Measurements from ENCODE around the gene OR56B1. TPM values are rescaled to one million over a fixed set of nuclear protein-coding genes. Genes with fewer than 3 reads are reported as not detected.

The OR56B1 gene
- total and polyA plus RNA-seq, 2 of the 13 experiments (the other 11 are each of a cell fraction or from before 2014, with no cell fraction given) = not detected

DNA sequence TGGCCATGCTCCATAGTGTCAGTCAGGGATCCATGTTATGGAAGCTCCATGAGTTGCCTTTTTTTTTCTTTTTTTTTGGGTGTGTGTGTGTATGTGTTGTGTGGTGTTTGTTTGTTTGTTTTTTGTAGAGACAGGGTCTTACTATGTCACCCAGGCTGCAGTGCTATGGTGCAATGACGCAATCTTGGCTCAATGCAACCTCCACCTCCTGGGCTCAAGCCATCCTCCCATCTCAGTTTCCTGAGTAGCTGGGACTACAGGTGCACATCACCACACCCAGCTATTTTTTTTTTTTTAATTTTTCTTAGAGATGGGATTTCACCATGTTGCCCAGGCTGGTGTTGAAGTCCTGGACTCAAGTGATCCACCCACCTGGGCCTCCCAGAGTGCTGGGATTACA, 47.8 kb upstream of the OR56B1 start:
- TF ChIP-seq, protein P1, sequence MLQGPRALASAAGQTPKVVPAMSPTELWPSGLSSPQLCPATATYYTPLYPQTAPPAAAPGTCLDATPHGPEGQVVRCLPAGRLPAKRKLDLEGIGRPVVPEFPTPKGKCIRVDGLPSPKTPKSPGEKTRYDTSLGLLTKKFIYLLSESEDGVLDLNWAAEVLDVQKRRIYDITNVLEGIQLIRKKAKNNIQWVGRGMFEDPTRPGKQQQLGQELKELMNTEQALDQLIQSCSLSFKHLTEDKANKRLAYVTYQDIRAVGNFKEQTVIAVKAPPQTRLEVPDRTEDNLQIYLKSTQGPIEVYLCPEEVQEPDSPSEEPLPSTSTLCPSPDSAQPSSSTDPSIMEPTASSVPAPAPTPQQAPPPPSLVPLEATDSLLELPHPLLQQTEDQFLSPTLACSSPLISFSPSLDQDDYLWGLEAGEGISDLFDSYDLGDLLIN (CRISPR knock-in tag; IDR thresholded peaks at IDR 0.05; ENCODE audit: borderline replicate concordance) = no peak
- no peak for TF ChIP-seq ZKSCAN5 (CRISPR knock-in tag; IDR thresholded peaks at IDR 0.05)
- TF ChIP-seq, protein P2, sequence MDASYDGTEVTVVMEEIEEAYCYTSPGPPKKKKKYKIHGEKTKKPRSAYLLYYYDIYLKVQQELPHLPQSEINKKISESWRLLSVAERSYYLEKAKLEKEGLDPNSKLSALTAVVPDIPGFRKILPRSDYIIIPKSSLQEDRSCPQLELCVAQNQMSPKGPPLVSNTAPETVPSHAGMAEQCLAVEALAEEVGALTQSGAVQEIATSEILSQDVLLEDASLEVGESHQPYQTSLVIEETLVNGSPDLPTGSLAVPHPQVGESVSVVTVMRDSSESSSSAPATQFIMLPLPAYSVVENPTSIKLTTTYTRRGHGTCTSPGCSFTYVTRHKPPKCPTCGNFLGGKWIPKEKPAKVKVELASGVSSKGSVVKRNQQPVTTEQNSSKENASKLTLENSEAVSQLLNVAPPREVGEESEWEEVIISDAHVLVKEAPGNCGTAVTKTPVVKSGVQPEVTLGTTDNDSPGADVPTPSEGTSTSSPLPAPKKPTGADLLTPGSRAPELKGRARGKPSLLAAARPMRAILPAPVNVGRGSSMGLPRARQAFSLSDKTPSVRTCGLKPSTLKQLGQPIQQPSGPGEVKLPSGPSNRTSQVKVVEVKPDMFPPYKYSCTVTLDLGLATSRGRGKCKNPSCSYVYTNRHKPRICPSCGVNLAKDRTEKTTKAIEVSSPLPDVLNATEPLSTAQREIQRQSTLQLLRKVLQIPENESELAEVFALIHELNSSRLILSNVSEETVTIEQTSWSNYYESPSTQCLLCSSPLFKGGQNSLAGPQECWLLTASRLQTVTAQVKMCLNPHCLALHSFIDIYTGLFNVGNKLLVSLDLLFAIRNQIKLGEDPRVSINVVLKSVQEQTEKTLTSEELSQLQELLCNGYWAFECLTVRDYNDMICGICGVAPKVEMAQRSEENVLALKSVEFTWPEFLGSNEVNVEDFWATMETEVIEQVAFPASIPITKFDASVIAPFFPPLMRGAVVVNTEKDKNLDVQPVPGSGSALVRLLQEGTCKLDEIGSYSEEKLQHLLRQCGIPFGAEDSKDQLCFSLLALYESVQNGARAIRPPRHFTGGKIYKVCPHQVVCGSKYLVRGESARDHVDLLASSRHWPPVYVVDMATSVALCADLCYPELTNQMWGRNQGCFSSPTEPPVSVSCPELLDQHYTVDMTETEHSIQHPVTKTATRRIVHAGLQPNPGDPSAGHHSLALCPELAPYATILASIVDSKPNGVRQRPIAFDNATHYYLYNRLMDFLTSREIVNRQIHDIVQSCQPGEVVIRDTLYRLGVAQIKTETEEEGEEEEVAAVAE (CRISPR knock-in tag; IDR thresholded peaks at IDR 0.05; ENCODE audit: borderline replicate concordance) = no peak
- TF ChIP-seq CEBPB (IDR thresholded peaks at IDR 0.05; ENCODE audit: borderline replicate concordance, low read depth, low read length) = peak; percentile 52; the same call in 1 of the 2 replicates
- no peak for TF ChIP-seq TAF15 (IDR thresholded peaks at IDR 0.05; ENCODE audit: low read depth, low read length, poor library complexity, severe bottlenecking)
- no peak for TF ChIP-seq SPEN (CRISPR knock-in tag; IDR thresholded peaks at IDR 0.05; ENCODE audit: low read depth)
- TF ChIP-seq, protein P3, sequence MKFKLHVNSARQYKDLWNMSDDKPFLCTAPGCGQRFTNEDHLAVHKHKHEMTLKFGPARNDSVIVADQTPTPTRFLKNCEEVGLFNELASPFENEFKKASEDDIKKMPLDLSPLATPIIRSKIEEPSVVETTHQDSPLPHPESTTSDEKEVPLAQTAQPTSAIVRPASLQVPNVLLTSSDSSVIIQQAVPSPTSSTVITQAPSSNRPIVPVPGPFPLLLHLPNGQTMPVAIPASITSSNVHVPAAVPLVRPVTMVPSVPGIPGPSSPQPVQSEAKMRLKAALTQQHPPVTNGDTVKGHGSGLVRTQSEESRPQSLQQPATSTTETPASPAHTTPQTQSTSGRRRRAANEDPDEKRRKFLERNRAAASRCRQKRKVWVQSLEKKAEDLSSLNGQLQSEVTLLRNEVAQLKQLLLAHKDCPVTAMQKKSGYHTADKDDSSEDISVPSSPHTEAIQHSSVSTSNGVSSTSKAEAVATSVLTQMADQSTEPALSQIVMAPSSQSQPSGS (CRISPR knock-in tag; IDR thresholded peaks at IDR 0.05) = no peak
- no peak for TF ChIP-seq DPF2 (CRISPR knock-in tag; IDR thresholded peaks at IDR 0.05; ENCODE audit: borderline replicate concordance, low read depth)
- H3K9ac ChIP-seq (ENCODE audit: insufficient read depth, low read depth, low read length) = no peak overlapping the region
- no peaks in the 10 kb centered on the region; a peak in 1 of 5 replicates for H3K27me3 ChIP-seq (ENCODE audit: control insufficient read depth in 1 of 2, insufficient read depth in 2 of 2, low read length in 2 of 2)
- H3K79me2 ChIP-seq (ENCODE audit: insufficient read depth, low read length) = no peaks in the 10 kb centered on the region
- no peak overlapping the region for H3K27ac ChIP-seq (ENCODE audit: extremely low read length, insufficient read depth, low read length)
- ATAC-seq = no peak
- BruUV-seq (replicated peaks) = no TSS peak
- H3K9me3 ChIP-seq (ENCODE audit: low read length) = no peaks in the 10 kb centered on the region
- H3K36me3 ChIP-seq (replicated peaks in 1 of 2; ENCODE audit: control insufficient read depth in 1 of 2, insufficient read depth in 2 of 2, low read length in 2 of 2) = no peaks in the 10 kb centered on the region
- CTCF ChIA-PET (ENCODE audit: low intra/inter-chr PET ratio, low total read pairs) = no interaction called here
- H2AFZ ChIP-seq (ENCODE audit: low read length) = no peak overlapping the region
- H3K4me3 ChIP-seq (replicated peaks in 1 of 3; ENCODE audit: insufficient read depth in 1 of 3, low read depth in 2 of 3, low read length in 3 of 3) = no peak overlapping the region
- no peaks in the 10 kb centered on the region for H4K20me1 ChIP-seq (ENCODE audit: insufficient read depth, low read length)
- H3K4me1 ChIP-seq (ENCODE audit: insufficient read depth, low read length) = no peaks in the 10 kb centered on the region
- no peak overlapping the region for H3K4me2 ChIP-seq (ENCODE audit: low read depth, low read length)
- FAIRE-seq = no peak
- in situ Hi-C loops (cut with HindIII; ENCODE audit: extremely low pct_ligation_motif_present, low pct_unique_long_range_greater_than_20kb) (loop anchor here (10.0 kb wide), 1 partner anchor 116 kb away; the partner anchor contains the start of gene OR52N2), intact Hi-C loops (cut with micrococcal nuclease; ENCODE audit: unreplicated experiment) (no loop called here)
- WGBS (ENCODE audit: low lambda C conversion rate) = 81% methylated on average over 1 of the region's 1 CpG
- no peak for DNase-seq (ENCODE audit: low spot score)
- POLR2A ChIA-PET = no interaction called here

All from HepG2 (cell line).